Hepatocyte (in vitro differentiated cells): ENCODE measurements around the gene IRX3. TPM values are rescaled to one million over a fixed set of nuclear protein-coding genes. Genes with fewer than 3 reads are reported as not detected.

ENCODE experiments used
- DNase-seq: peaks from one replicate; pipeline ENCODE4 v3.0.0-alpha.2; 2016; ENCODE audit warnings: low spot score
- H2AFZ ChIP-seq: fragments of 200-600 bp; sonication (generic); 2 replicates; pipeline ENCODE4 v1.6.0; 2016; ENCODE audit warnings: antibody characterized with exemption, mild to moderate bottlenecking
- H3K27ac ChIP-seq: fragments of 200-600 bp; sonication (generic); 2 replicates; pipeline ENCODE4 v1.5.1; 2016; ENCODE audit warnings: mild to moderate bottlenecking
- H3K27me3 ChIP-seq: fragments of 200-600 bp; sonication (generic); 2 replicates; pipeline ENCODE4 v1.6.1; 2016
- H3K36me3 ChIP-seq: fragments of 200-600 bp; sonication (generic); replicated peaks from 2 replicates; pipeline ENCODE4 v1.5.1; 2016; ENCODE audit warnings: low read depth; ENCODE audit not compliant: insufficient read depth
- H3K4me1 ChIP-seq: fragments of 200-600 bp; sonication (generic); 2 replicates; pipeline ENCODE4 v1.5.1; 2016; ENCODE audit warnings: mild to moderate bottlenecking, moderate library complexity; ENCODE audit not compliant: insufficient read depth
- H3K4me2 ChIP-seq: fragments of 200-600 bp; sonication (generic); 2 replicates; pipeline ENCODE4 v1.6.0; 2016
- H3K4me3 ChIP-seq: fragments of 200-600 bp; sonication (generic); 2 replicates; pipeline ENCODE4 v1.5.1; 2016; ENCODE audit warnings: mild to moderate bottlenecking
- H3K79me2 ChIP-seq: fragments of 200-600 bp; sonication (generic); 2 replicates; pipeline ENCODE4 v1.6.0; 2017; ENCODE audit warnings: mild to moderate bottlenecking
- H3K9me2 ChIP-seq: fragments of 200-600 bp; sonication (generic); replicated peaks from 2 replicates; pipeline ENCODE4 v1.6.0; 2017; ENCODE audit warnings: mild to moderate bottlenecking; ENCODE audit not compliant: insufficient read depth
- H3K9me3 ChIP-seq: fragments of 200-600 bp; sonication (generic); 2 replicates; pipeline ENCODE4 v1.5.1; 2016; ENCODE audit warnings: low read depth, mild to moderate bottlenecking
- H4K20me1 ChIP-seq: fragments of 200-600 bp; sonication (generic); 2 replicates; pipeline ENCODE4 v1.6.0; 2016; ENCODE audit warnings: mild to moderate bottlenecking; ENCODE audit not compliant: insufficient read depth, poor library complexity, severe bottlenecking
- CTCF ChIP-seq: fragments of 200-600 bp; sonication (generic); IDR thresholded peaks from 2 replicates; pipeline ENCODE4 v1.5.1; 2016; ENCODE audit warnings: antibody characterized with exemption, mild to moderate bottlenecking; ENCODE audit not compliant: poor library complexity
- EZH2 ChIP-seq: fragments of 200-600 bp; sonication (generic); IDR thresholded peaks from 2 replicates; pipeline ENCODE4 v1.6.1; 2016; ENCODE audit warnings: antibody characterized with exemption, mild to moderate bottlenecking, borderline replicate concordance
- EZH2phosphoT487 ChIP-seq: fragments of 200-600 bp; sonication (generic); IDR thresholded peaks from one replicate; pipeline ENCODE4 v1.6.1; 2018; ENCODE audit warnings: antibody characterized with exemption, mild to moderate bottlenecking, low read depth, moderate library complexity; ENCODE audit not compliant: unreplicated experiment, severe bottlenecking
- WGBS: methylation state at CpG from one replicate; pipeline ENCODE4 v1.1.6; 2016; ENCODE audit warnings: low lambda C conversion rate; ENCODE audit errors: missing lambda C conversion rate; 5-methylcytosine and 5-hydroxymethylcytosine counted together
- polyA plus RNA-seq: library from polyadenylated mRNA; unstranded; fragments of >200 nt; fragmentation: Nextera tagmentation; extraction: Ambion mirVana; gene quantifications from 2 replicates; pipeline ENCODE4 v1.2.1, GENCODE V29; 2016
- total RNA-seq: library from RNA; depleted of rRNA; stranded (reverse); fragments of >200 nt; gene quantifications from 2 replicates; pipeline ENCODE4 v1.2.3, GENCODE V29; 2014

Gene IRX3
- total and polyA plus RNA-seq, 2 experiments from 2014 or later, result 1.8 to 4.4 TPM

GRCh38 chr16:54324716-54325115, 38.1 kb upstream of the IRX3 start:
- Histone ChIP-seq H3K27me3 (no peaks in the 10 kb centered on the region), H3K4me3 (no peak overlapping the region), H3K9me2 (no peaks in the 10 kb centered on the region), H3K4me1 (no peaks in the 10 kb centered on the region), H3K4me2 (no peak overlapping the region), H4K20me1 (no peaks in the 10 kb centered on the region), H3K27ac (no peak overlapping the region), H3K9me3 (no peaks in the 10 kb centered on the region), H3K36me3 (no peaks in the 10 kb centered on the region), H3K79me2 (no peaks in the 10 kb centered on the region), H2AFZ (no peak overlapping the region)
- no peak for DNase-seq
- 87% methylated on average over 2 of the region's 2 CpGs for WGBS
- no peak for TF ChIP-seq EZH2phosphoT487
- TF ChIP-seq EZH2, result no peak
- TF ChIP-seq CTCF, result no peak

GRCh38 chr16:54320697-54321340, 34.2 kb upstream of the IRX3 start:
- TF ChIP-seq EZH2, result no peak
- TF ChIP-seq CTCF, result no peak
- TF ChIP-seq EZH2phosphoT487, result no peak
- Histone ChIP-seq H3K27me3 (no peaks in the 10 kb centered on the region), H3K9me2 (no peaks in the 10 kb centered on the region), H3K4me3 (no peak overlapping the region), H4K20me1 (no peaks in the 10 kb centered on the region), H3K79me2 (no peaks in the 10 kb centered on the region), H3K4me1 (no peaks in the 10 kb centered on the region), H3K27ac (no peak overlapping the region), H3K4me2 (no peak overlapping the region), H2AFZ (no peak overlapping the region), H3K9me3 (no peaks in the 10 kb centered on the region), H3K36me3 (no peaks in the 10 kb centered on the region)
- DNase-seq, result no peak
- 75% methylated on average over 9 of the region's 9 CpGs for WGBS

- no peaks in the 10 kb centered on the region for H4K20me1 ChIP-seq
- no peak for DNase-seq
- no peak overlapping the region for H2AFZ ChIP-seq
- TF ChIP-seq EZH2 (no peak), CTCF (no peak), EZH2phosphoT487 (no peak)
- no peaks in the 10 kb centered on the region for H3K36me3 ChIP-seq
- H3K27me3 ChIP-seq, result no peaks in the 10 kb centered on the region
- H3K9me3 ChIP-seq, result no peaks in the 10 kb centered on the region
- no peaks in the 10 kb centered on the region for H3K9me2 ChIP-seq
- H3K27ac ChIP-seq, result no peak overlapping the region
- no peak overlapping the region for H3K4me2 ChIP-seq
- no peaks in the 10 kb centered on the region for H3K4me1 ChIP-seq
- WGBS, result 100% methylated on average over 1 of the region's 1 CpG
- H3K4me3 ChIP-seq, result no peak overlapping the region
- no peaks in the 10 kb centered on the region for H3K79me2 ChIP-seq
These were observed 32.4 kb upstream of the IRX3 start for GRCh38 chr16:54318941-54319340.
